ENCODE measurements around the gene AIM2. TPM values are rescaled to one million over a fixed set of nuclear protein-coding genes. Genes with fewer than 3 reads are reported as not detected.
"Not testable (repeated sequence)": the region's sequence is repeated elsewhere in the genome, so short reads cannot be mapped to it uniquely, and the experiment has no call there.

Gene AIM2
- total RNA-seq, 1 experiment from 2014 or later, result not detected

DNA sequence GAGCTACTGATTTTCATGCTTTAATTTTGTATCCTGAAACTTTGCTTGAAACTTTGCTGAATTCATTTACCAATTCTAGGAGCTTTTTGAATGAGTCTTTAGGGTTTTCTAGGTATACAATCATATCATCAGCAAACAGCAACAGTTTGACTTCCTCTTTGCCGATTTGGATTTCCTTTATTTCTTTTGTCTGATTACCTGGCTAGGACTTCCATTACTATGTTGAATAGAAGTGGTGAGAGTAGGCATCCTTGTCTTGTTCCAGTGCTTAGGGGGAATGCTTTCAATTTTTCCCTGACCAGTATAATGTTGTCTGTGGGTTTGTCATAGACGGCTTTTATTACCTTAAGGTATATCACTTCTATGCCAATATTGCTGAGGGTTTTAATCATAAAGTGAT, 49.7 kb downstream of the AIM2 start:
- not testable (repeated sequence) for H3K4me3 ChIP-seq; H3K9me3 ChIP-seq (replicated peaks); H3K27me3 ChIP-seq (replicated peaks); H3K4me1 ChIP-seq (replicated peaks); H3K27ac ChIP-seq; DNase-seq (ENCODE audit: low read depth in 1 of 2, low spot score in 2 of 2)
- peaks cover 53% of the 10 kb centered on the region for H3K36me3 ChIP-seq

GRCh38 chr1:159025043-159025442, 51.5 kb downstream of the AIM2 start:
- Histone ChIP-seq H3K36me3 (peaks cover 52% of the 10 kb centered on the region), H3K27ac (no peak overlapping the region), H3K27me3 (replicated peaks) (no peaks in the 10 kb centered on the region), H3K4me3 (no peak overlapping the region), H3K9me3 (replicated peaks) (no peaks in the 10 kb centered on the region), H3K4me1 (replicated peaks) (no peaks in the 10 kb centered on the region)
- DNase-seq (ENCODE audit: low read depth in 1 of 2, low spot score in 2 of 2), result no peak

DNA sequence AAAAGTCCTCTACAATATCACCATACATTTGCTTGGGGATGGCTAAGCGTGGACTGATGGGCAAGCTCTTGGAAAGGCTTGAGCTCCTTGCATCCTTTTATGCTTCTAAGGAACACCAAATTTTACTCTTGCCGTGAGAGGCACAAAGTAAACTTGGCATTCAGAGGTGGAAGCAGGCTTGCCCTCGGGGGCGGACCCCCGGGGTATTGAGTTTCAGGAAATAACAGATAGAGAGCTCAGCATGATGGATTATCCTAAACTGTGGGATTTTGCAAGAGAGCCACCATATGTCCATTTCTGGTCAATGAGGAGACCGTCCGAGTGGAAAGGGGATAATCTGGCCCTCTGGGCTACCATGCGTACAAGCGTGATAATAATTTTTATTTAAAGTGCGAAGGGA, 52.8 kb downstream of the AIM2 start:
- H3K27me3 ChIP-seq (replicated peaks), result no peaks in the 10 kb centered on the region
- H3K4me3 ChIP-seq, result no peak overlapping the region
- H3K4me1 ChIP-seq (replicated peaks), result no peaks in the 10 kb centered on the region
- no peak for DNase-seq (ENCODE audit: low read depth in 1 of 2, low spot score in 2 of 2)
- no peak overlapping the region for H3K27ac ChIP-seq
- peaks cover 59% of the 10 kb centered on the region for H3K36me3 ChIP-seq
- no peaks in the 10 kb centered on the region for H3K9me3 ChIP-seq (replicated peaks)

DNA sequence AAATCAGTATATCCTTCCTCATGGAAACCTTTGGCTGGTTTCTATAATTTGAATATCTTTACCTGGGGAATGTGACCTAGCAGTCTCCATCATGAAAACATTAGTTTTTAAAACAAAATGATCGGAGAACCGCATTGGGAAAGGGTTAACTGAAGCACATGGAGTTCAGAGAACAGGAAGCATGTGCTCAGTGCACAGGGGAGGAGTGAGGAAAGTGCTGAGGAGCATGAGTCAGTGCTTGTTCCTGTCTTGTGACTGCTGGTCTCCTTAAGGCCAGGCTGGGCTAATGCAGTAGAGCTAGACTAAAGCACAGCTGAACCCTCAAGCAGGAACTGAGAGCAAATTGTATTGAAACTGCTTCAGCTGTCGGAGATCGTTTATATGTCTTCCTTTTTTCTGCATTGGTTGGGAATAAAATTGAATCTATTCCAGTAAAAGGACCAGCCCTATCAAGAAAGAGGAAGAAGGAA, 61.1 kb downstream of the AIM2 start:
- Histone ChIP-seq H3K4me1 (replicated peaks) (peaks cover 29% of the 10 kb centered on the region), H3K36me3 (peaks cover 74% of the 10 kb centered on the region), H3K4me3 (no peak overlapping the region), H3K27me3 (replicated peaks) (no peaks in the 10 kb centered on the region), H3K9me3 (replicated peaks) (no peaks in the 10 kb centered on the region), H3K27ac (peak overlapping the region; percentile 47)
- DNase-seq (ENCODE audit: low read depth in 1 of 2, low spot score in 2 of 2), result peak; percentile 71 to 80

- Histone ChIP-seq H3K9me3 (replicated peaks) (no peaks in the 10 kb centered on the region), H3K27ac (peak overlapping the region; percentile 47), H3K36me3 (peaks cover 68% of the 10 kb centered on the region)
Observed at GRCh38 chr1:159014851-159015250, 61.7 kb downstream of the AIM2 start.

GRCh38 chr1:159014003-159014571, 62.5 kb downstream of the AIM2 start:
- Histone ChIP-seq H3K27me3 (replicated peaks) (no peaks in the 10 kb centered on the region), H3K4me1 (replicated peaks) (peaks cover 35% of the 10 kb centered on the region), H3K36me3 (peaks cover 63% of the 10 kb centered on the region), H3K4me3 (no peak overlapping the region), H3K27ac (no peak overlapping the region), H3K9me3 (replicated peaks) (no peaks in the 10 kb centered on the region)
- no peak for DNase-seq (ENCODE audit: low read depth in 1 of 2, low spot score in 2 of 2)

More at GRCh38 chr1:159014851-159015250, 61.7 kb downstream of the AIM2 start:
- H3K4me1 ChIP-seq (replicated peaks), result peaks cover 29% of the 10 kb centered on the region
- no peak overlapping the region for H3K4me3 ChIP-seq
- DNase-seq (ENCODE audit: low read depth in 1 of 2, low spot score in 2 of 2), result no peak
- H3K27me3 ChIP-seq (replicated peaks), result no peaks in the 10 kb centered on the region

- peak in 1 of 2 experiments; percentile 13 for DNase-seq (ENCODE audit: low read depth in 1 of 2, low spot score in 2 of 2)
- Histone ChIP-seq H3K4me3 (no peak overlapping the region; the same call in 1 of the 2 replicates), H3K4me1 (replicated peaks) (peaks cover 42% of the 10 kb centered on the region), H3K9me3 (replicated peaks) (no peaks in the 10 kb centered on the region), H3K36me3 (peaks cover 47% of the 10 kb centered on the region), H3K27me3 (replicated peaks) (no peaks in the 10 kb centered on the region), H3K27ac (peak overlapping the region; percentile 14; the same call in 1 of the 2 replicates)
Observed at GRCh38 chr1:159012495-159012894, 64.1 kb downstream of the AIM2 start.

Other genes starting within 250 kb of the AIM2 start
- not detected in 2 replicates for gene MNDA, start 245.4 kb downstream of the AIM2 start, total RNA-seq (2014; rRNA removed; shearing (Covaris generic))
- not detected in 2 replicates for gene PYHIN1, start 145.2 kb downstream of the AIM2 start, total RNA-seq (2014; rRNA removed; shearing (Covaris generic))
- gene IFI16, start 66.9 kb downstream of the AIM2 start, total RNA-seq (2014; rRNA removed; shearing (Covaris generic)), result 26.1 and 27.1 TPM in 2 replicates
- not detected in 2 replicates for gene CADM3, start 94.8 kb upstream of the AIM2 start, total RNA-seq (2014; rRNA removed; shearing (Covaris generic))
- not detected in 2 replicates for gene ACKR1, start 128.1 kb upstream of the AIM2 start, total RNA-seq (2014; rRNA removed; shearing (Covaris generic))
- not detected in 2 replicates for gene FCER1A, start 225.6 kb upstream of the AIM2 start, total RNA-seq (2014; rRNA removed; shearing (Covaris generic))